ENCODE measurements around the gene PLPP1.

DNA sequence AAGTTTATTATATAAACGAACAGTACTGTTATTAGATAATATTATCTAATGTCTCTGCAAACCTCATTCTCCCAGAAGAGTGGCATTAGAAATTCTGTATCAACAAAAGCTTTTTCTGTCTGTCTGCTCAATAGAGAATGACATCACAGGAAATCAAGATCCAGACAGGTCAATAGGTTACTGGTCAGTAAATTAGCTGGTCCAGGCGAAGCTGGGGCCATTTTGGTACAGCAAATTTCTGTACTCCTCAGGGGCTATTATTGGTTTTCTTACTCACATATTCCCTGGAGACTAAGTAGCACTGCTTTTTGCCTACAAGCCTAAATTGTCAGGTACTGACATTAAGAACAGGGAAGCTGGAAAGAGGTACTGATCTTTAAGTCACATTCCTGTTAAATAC is 80.5 kb downstream of the PLPP1 start:
- TF ChIP-seq ZZZ3 (CRISPR knock-in tag; IDR thresholded peaks at IDR 0.05; ENCODE audit: borderline replicate concordance) (no peak), MTA3 (CRISPR knock-in tag; IDR thresholded peaks at IDR 0.05) (no peak), AGO2 (optimal IDR thresholded peaks at IDR 0.05; ENCODE audit: low read depth, low read length) (no peak), TAF1 (CRISPR knock-in tag; IDR thresholded peaks at IDR 0.05) (no peak), SRSF4 (IDR thresholded peaks at IDR 0.05; ENCODE audit: low read depth, low read length, poor library complexity, severe bottlenecking) (no peak), NCOA2 (CRISPR knock-in tag; IDR thresholded peaks at IDR 0.05) (no peak), ZNF136 (CRISPR knock-in tag; IDR thresholded peaks at IDR 0.05; ENCODE audit: low read depth) (no peak)
- TF ChIP-seq, protein P1, sequence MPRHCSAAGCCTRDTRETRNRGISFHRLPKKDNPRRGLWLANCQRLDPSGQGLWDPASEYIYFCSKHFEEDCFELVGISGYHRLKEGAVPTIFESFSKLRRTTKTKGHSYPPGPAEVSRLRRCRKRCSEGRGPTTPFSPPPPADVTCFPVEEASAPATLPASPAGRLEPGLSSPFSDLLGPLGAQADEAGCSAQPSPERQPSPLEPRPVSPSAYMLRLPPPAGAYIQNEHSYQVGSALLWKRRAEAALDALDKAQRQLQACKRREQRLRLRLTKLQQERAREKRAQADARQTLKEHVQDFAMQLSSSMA (CRISPR knock-in tag; IDR thresholded peaks at IDR 0.05) = no peak

Measured in HepG2 (cell line).